ENCODE results near the gene SLCO1B1. TPM values are rescaled to one million over a fixed set of nuclear protein-coding genes. Genes with fewer than 3 reads are reported as not detected.

SLCO1B1 gene
- total and polyA plus RNA-seq, 2 donors (not counting 1 experiment from before 2014, with no cell fraction given) = not detected

- H3K9ac ChIP-seq (ENCODE audit: insufficient read depth, low read length) = no peak overlapping the region
- no peak overlapping the region for H2AFZ ChIP-seq (ENCODE audit: low read length)
- TF ChIP-seq CTCF (conservative IDR thresholded peaks at IDR 0.05 in 1 of 2, IDR thresholded peaks at IDR 0.05 in 1 of 2; ENCODE audit: low read depth in 1 of 2, low read length in 2 of 2) (no peak), EZH2 (IDR thresholded peaks at IDR 0.05; ENCODE audit: low read length, missing control alignments) (no peak)
- no peaks in the 10 kb centered on the region for H3K79me2 ChIP-seq (ENCODE audit: control insufficient read depth, insufficient read depth, low read length)
- no peak overlapping the region for H3K27ac ChIP-seq (ENCODE audit: insufficient read depth, low read length)
- no peak overlapping the region for H3K4me2 ChIP-seq (ENCODE audit: extremely low read depth, insufficient read depth, low read length)
- no peak for DNase-seq (ENCODE audit: low read depth in 2 of 2)
- H3K4me3 ChIP-seq (replicated peaks in 1 of 4; ENCODE audit: control extremely low read depth in 1 of 4, insufficient read depth in 1 of 4, low read depth in 3 of 4, low read length in 4 of 4) = no peak overlapping the region
- H4K20me1 ChIP-seq (ENCODE audit: control insufficient read depth, extremely low read depth, insufficient read depth, low read length) = no peaks in the 10 kb centered on the region
- no peaks in the 10 kb centered on the region for H3K9me3 ChIP-seq (ENCODE audit: control insufficient read depth, insufficient read depth, low read depth, low read length)
- no peaks in the 10 kb centered on the region for H3K4me1 ChIP-seq (ENCODE audit: control insufficient read depth, extremely low read depth, insufficient read depth, low read length)
- H3K27me3 ChIP-seq (ENCODE audit: control insufficient read depth, insufficient read depth, low read length) = no peaks in the 10 kb centered on the region
- no peaks in the 10 kb centered on the region for H3K36me3 ChIP-seq (ENCODE audit: control insufficient read depth, insufficient read depth, low read length)
Measured at GRCh38 chr12:21264232-21264631, 133.2 kb downstream of the SLCO1B1 start.

- H4K20me1 ChIP-seq (ENCODE audit: control insufficient read depth, extremely low read depth, insufficient read depth, low read length) = no peaks in the 10 kb centered on the region
- DNase-seq (ENCODE audit: low read depth in 2 of 2) = no peak
- no peaks in the 10 kb centered on the region for H3K27me3 ChIP-seq (ENCODE audit: control insufficient read depth, insufficient read depth, low read length)
Measured at GRCh38 chr12:21265932-21266331, 134.9 kb downstream of the SLCO1B1 start.

GRCh38 chr12:21276826-21277225 is 145.8 kb downstream of the SLCO1B1 start:
- no peaks in the 10 kb centered on the region for H4K20me1 ChIP-seq (ENCODE audit: control insufficient read depth, extremely low read depth, insufficient read depth, low read length)
- H3K4me1 ChIP-seq (ENCODE audit: control insufficient read depth, extremely low read depth, insufficient read depth, low read length) = no peaks in the 10 kb centered on the region
- H3K9ac ChIP-seq (ENCODE audit: insufficient read depth, low read length) = no peak overlapping the region
- no peaks in the 10 kb centered on the region for H3K79me2 ChIP-seq (ENCODE audit: control insufficient read depth, insufficient read depth, low read length)
- no peak overlapping the region for H3K4me3 ChIP-seq (replicated peaks in 1 of 4; ENCODE audit: control extremely low read depth in 1 of 4, insufficient read depth in 1 of 4, low read depth in 3 of 4, low read length in 4 of 4)
- no peak overlapping the region for H3K27ac ChIP-seq (ENCODE audit: insufficient read depth, low read length)
- no peaks in the 10 kb centered on the region for H3K9me3 ChIP-seq (ENCODE audit: control insufficient read depth, insufficient read depth, low read depth, low read length)
- no peaks in the 10 kb centered on the region for H3K36me3 ChIP-seq (ENCODE audit: control insufficient read depth, insufficient read depth, low read length)
- H2AFZ ChIP-seq (ENCODE audit: low read length) = no peak overlapping the region
- no peak overlapping the region for H3K4me2 ChIP-seq (ENCODE audit: extremely low read depth, insufficient read depth, low read length)
- no peak for TF ChIP-seq CTCF (conservative IDR thresholded peaks at IDR 0.05 in 1 of 2, IDR thresholded peaks at IDR 0.05 in 1 of 2; ENCODE audit: low read depth in 1 of 2, low read length in 2 of 2)
- TF ChIP-seq EZH2 (IDR thresholded peaks at IDR 0.05; ENCODE audit: low read length, missing control alignments) = no peak
- no peak for DNase-seq (ENCODE audit: low read depth in 2 of 2)
- H3K27me3 ChIP-seq (ENCODE audit: control insufficient read depth, insufficient read depth, low read length) = no peaks in the 10 kb centered on the region

More at GRCh38 chr12:21265932-21266331, 134.9 kb downstream of the SLCO1B1 start:
- H3K36me3 ChIP-seq (ENCODE audit: control insufficient read depth, insufficient read depth, low read length) = no peaks in the 10 kb centered on the region
- no peak overlapping the region for H3K27ac ChIP-seq (ENCODE audit: insufficient read depth, low read length)
- H3K4me2 ChIP-seq (ENCODE audit: extremely low read depth, insufficient read depth, low read length) = no peak overlapping the region
- no peak for TF ChIP-seq CTCF (conservative IDR thresholded peaks at IDR 0.05 in 1 of 2, IDR thresholded peaks at IDR 0.05 in 1 of 2; ENCODE audit: low read depth in 1 of 2, low read length in 2 of 2)
- TF ChIP-seq EZH2 (IDR thresholded peaks at IDR 0.05; ENCODE audit: low read length, missing control alignments) = no peak
- H3K9me3 ChIP-seq (ENCODE audit: control insufficient read depth, insufficient read depth, low read depth, low read length) = no peaks in the 10 kb centered on the region
- H3K4me3 ChIP-seq (replicated peaks in 1 of 4; ENCODE audit: control extremely low read depth in 1 of 4, insufficient read depth in 1 of 4, low read depth in 3 of 4, low read length in 4 of 4) = no peak overlapping the region
- no peaks in the 10 kb centered on the region for H3K79me2 ChIP-seq (ENCODE audit: control insufficient read depth, insufficient read depth, low read length)
- H3K4me1 ChIP-seq (ENCODE audit: control insufficient read depth, extremely low read depth, insufficient read depth, low read length) = no peaks in the 10 kb centered on the region
- H3K9ac ChIP-seq (ENCODE audit: insufficient read depth, low read length) = no peak overlapping the region
- H2AFZ ChIP-seq (ENCODE audit: low read length) = no peak overlapping the region

Other genes starting within 250 kb of the SLCO1B1 start
- gene SLCO1A2, start 203.7 kb downstream of the SLCO1B1 start, total RNA-seq = not detected in 2 replicates
- gene SLCO1A2, start 203.7 kb downstream of the SLCO1B1 start, polyA plus RNA-seq = not detected in 2 replicates
- gene IAPP, start 241.7 kb downstream of the SLCO1B1 start, total RNA-seq = not detected in 2 replicates
- not detected in 2 replicates for gene IAPP, start 241.7 kb downstream of the SLCO1B1 start, polyA plus RNA-seq